Type B pancreatic cell (in vitro differentiated cells): ENCODE data around the gene LRRTM2. TPM values are rescaled to one million over a fixed set of nuclear protein-coding genes. Genes with fewer than 3 reads are reported as not detected.

ENCODE experiments used
- DNase-seq: peaks from one replicate; pipeline ENCODE4 v3.0.0; 2021; ENCODE audit warnings: mixed read lengths; ENCODE audit not compliant: unreplicated experiment; ENCODE audit errors: extremely low spot score
- H3K27ac Mint-ChIP-seq: 2 replicates; pipeline ENCODE4 v1.8.0; 2021; ENCODE audit warnings: mild to moderate bottlenecking, mixed read lengths
- H3K27me3 Mint-ChIP-seq: 2 replicates; pipeline ENCODE4 v1.8.0; 2021; ENCODE audit warnings: mixed read lengths
- H3K36me3 Mint-ChIP-seq: 2 replicates; pipeline ENCODE4 v1.8.0; 2021; ENCODE audit warnings: mixed read lengths
- H3K4me1 Mint-ChIP-seq: one replicate; pipeline ENCODE4 v1.8.0; 2021; ENCODE audit warnings: mixed read lengths; ENCODE audit not compliant: unreplicated experiment
- H3K4me3 Mint-ChIP-seq: 2 replicates; pipeline ENCODE4 v1.8.0; 2021; ENCODE audit warnings: mild to moderate bottlenecking, mixed read lengths
- H3K9me3 Mint-ChIP-seq: 2 replicates; pipeline ENCODE4 v1.8.0; 2021; ENCODE audit warnings: mixed read lengths
- CTCF ChIP-seq: fragments of 200-600 bp; sonication (generic); conservative IDR thresholded peaks from 2 replicates; pipeline ENCODE4 v1.5.0; 2021; ENCODE audit warnings: antibody characterized with exemption, mild to moderate bottlenecking
- total RNA-seq: library from RNA; stranded (reverse); gene quantifications from 2 replicates; pipeline ENCODE4 v1.2.1, GENCODE V29; 2021; ENCODE audit warnings: low replicate concordance

Gene LRRTM2
- total RNA-seq, 1 donor from 2014 or later = 4.6 TPM

GRCh38 chr5:138914338-138914737 is 39.2 kb upstream of the LRRTM2 start:
- H3K4me1 Mint-ChIP-seq = no peaks in the 10 kb centered on the region
- TF ChIP-seq CTCF = no peak
- H3K4me3 Mint-ChIP-seq = no peak overlapping the region
- H3K27ac Mint-ChIP-seq = no peak overlapping the region
- H3K27me3 Mint-ChIP-seq = no peaks in the 10 kb centered on the region
- no peaks in the 10 kb centered on the region for H3K9me3 Mint-ChIP-seq
- DNase-seq = no peak
- H3K36me3 Mint-ChIP-seq = peaks cover 50% of the 10 kb centered on the region

GRCh38 chr5:138913773-138914172 is 38.6 kb upstream of the LRRTM2 start:
- Mint-ChIP-seq H3K27ac (no peak overlapping the region), H3K4me1 (no peaks in the 10 kb centered on the region), H3K4me3 (no peak overlapping the region), H3K9me3 (no peaks in the 10 kb centered on the region), H3K27me3 (no peaks in the 10 kb centered on the region), H3K36me3 (peaks cover 49% of the 10 kb centered on the region)
- no peak for DNase-seq
- no peak for TF ChIP-seq CTCF

GRCh38 chr5:138912093-138912492 is 37.0 kb upstream of the LRRTM2 start:
- Mint-ChIP-seq H3K4me3 (no peak overlapping the region), H3K36me3 (peaks cover 48% of the 10 kb centered on the region), H3K9me3 (no peaks in the 10 kb centered on the region), H3K27ac (peak overlapping the region; percentile 10), H3K27me3 (no peaks in the 10 kb centered on the region), H3K4me1 (no peaks in the 10 kb centered on the region)
- no peak for TF ChIP-seq CTCF
- DNase-seq = no peak

GRCh38 chr5:138911441-138911840 is 36.3 kb upstream of the LRRTM2 start:
- Mint-ChIP-seq H3K27ac (no peak overlapping the region), H3K9me3 (no peaks in the 10 kb centered on the region), H3K4me1 (no peaks in the 10 kb centered on the region), H3K4me3 (no peak overlapping the region), H3K27me3 (no peaks in the 10 kb centered on the region), H3K36me3 (peaks cover 53% of the 10 kb centered on the region)
- DNase-seq = no peak
- TF ChIP-seq CTCF = no peak

- Mint-ChIP-seq H3K27me3 (no peaks in the 10 kb centered on the region), H3K27ac (no peak overlapping the region), H3K4me1 (no peaks in the 10 kb centered on the region), H3K9me3 (no peaks in the 10 kb centered on the region), H3K4me3 (no peak overlapping the region), H3K36me3 (peaks cover 55% of the 10 kb centered on the region)
- no peak for TF ChIP-seq CTCF
- DNase-seq = no peak
These were observed 35.5 kb upstream of the LRRTM2 start for GRCh38 chr5:138910546-138911185.

- Mint-ChIP-seq H3K4me3 (no peak overlapping the region), H3K4me1 (no peaks in the 10 kb centered on the region), H3K27me3 (no peaks in the 10 kb centered on the region), H3K36me3 (peaks cover 51% of the 10 kb centered on the region), H3K27ac (no peak overlapping the region), H3K9me3 (no peaks in the 10 kb centered on the region)
- DNase-seq = no peak
- TF ChIP-seq CTCF = no peak
These were observed 34.6 kb upstream of the LRRTM2 start for GRCh38 chr5:138909734-138910133.
